Neural crest cell (in vitro differentiated cells): ENCODE results near the gene ATP6V0D1. TPM values are rescaled to one million over a fixed set of nuclear protein-coding genes. Genes with fewer than 3 reads are reported as not detected.

Experiments
- DNase-seq: peaks from one replicate; pipeline ENCODE4 v3.0.0; 2021; ENCODE audit warnings: low read depth, mixed read lengths, low spot score
- H3K27ac Mint-ChIP-seq: one replicate; pipeline ENCODE4 v1.8.0; 2021; ENCODE audit warnings: mild to moderate bottlenecking, mixed read lengths; ENCODE audit not compliant: unreplicated experiment
- H3K27me3 Mint-ChIP-seq: 2 replicates; pipeline ENCODE4 v1.8.0; 2021; ENCODE audit warnings: low read depth, mild to moderate bottlenecking, mixed read lengths
- H3K36me3 Mint-ChIP-seq: 2 replicates; pipeline ENCODE4 v1.8.0; 2021; ENCODE audit warnings: low read depth, mild to moderate bottlenecking, mixed read lengths
- H3K4me1 Mint-ChIP-seq: 2 replicates; pipeline ENCODE4 v1.8.0; 2021; ENCODE audit warnings: mixed read lengths
- H3K4me3 Mint-ChIP-seq: one replicate; pipeline ENCODE4 v1.8.0; 2021; ENCODE audit warnings: mild to moderate bottlenecking, mixed read lengths
- H3K9me3 Mint-ChIP-seq: 2 replicates; pipeline ENCODE4 v1.8.0; 2021; ENCODE audit warnings: mixed read lengths
- total RNA-seq: library from RNA; stranded (reverse); gene quantifications from 2 replicates; pipeline ENCODE4 v1.2.1, GENCODE V29; 2021
- TF ChIP-seq, protein P1 (sequence below): fragments of 200-600 bp; sonication (generic); conservative IDR thresholded peaks from 2 replicates; pipeline ENCODE4 v1.5.0; 2021; ENCODE audit warnings: antibody characterized with exemption, mild to moderate bottlenecking

ATP6V0D1 gene
- total RNA-seq, 1 donor from 2014 or later: 54.7 TPM

GRCh38 chr16:67392301-67393059 lies 88.5 kb downstream of the ATP6V0D1 start:
- Mint-ChIP-seq H3K36me3 (no peaks in the 10 kb centered on the region), H3K4me1 (peaks cover 32% of the 10 kb centered on the region), H3K27me3 (peaks cover 53% of the 10 kb centered on the region), H3K4me3 (peak overlapping the region; percentile 57), H3K9me3 (no peaks in the 10 kb centered on the region), H3K27ac (no peak overlapping the region)
- TF ChIP-seq, protein P1, sequence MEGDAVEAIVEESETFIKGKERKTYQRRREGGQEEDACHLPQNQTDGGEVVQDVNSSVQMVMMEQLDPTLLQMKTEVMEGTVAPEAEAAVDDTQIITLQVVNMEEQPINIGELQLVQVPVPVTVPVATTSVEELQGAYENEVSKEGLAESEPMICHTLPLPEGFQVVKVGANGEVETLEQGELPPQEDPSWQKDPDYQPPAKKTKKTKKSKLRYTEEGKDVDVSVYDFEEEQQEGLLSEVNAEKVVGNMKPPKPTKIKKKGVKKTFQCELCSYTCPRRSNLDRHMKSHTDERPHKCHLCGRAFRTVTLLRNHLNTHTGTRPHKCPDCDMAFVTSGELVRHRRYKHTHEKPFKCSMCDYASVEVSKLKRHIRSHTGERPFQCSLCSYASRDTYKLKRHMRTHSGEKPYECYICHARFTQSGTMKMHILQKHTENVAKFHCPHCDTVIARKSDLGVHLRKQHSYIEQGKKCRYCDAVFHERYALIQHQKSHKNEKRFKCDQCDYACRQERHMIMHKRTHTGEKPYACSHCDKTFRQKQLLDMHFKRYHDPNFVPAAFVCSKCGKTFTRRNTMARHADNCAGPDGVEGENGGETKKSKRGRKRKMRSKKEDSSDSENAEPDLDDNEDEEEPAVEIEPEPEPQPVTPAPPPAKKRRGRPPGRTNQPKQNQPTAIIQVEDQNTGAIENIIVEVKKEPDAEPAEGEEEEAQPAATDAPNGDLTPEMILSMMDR: no peak
- no peak for DNase-seq

DNA sequence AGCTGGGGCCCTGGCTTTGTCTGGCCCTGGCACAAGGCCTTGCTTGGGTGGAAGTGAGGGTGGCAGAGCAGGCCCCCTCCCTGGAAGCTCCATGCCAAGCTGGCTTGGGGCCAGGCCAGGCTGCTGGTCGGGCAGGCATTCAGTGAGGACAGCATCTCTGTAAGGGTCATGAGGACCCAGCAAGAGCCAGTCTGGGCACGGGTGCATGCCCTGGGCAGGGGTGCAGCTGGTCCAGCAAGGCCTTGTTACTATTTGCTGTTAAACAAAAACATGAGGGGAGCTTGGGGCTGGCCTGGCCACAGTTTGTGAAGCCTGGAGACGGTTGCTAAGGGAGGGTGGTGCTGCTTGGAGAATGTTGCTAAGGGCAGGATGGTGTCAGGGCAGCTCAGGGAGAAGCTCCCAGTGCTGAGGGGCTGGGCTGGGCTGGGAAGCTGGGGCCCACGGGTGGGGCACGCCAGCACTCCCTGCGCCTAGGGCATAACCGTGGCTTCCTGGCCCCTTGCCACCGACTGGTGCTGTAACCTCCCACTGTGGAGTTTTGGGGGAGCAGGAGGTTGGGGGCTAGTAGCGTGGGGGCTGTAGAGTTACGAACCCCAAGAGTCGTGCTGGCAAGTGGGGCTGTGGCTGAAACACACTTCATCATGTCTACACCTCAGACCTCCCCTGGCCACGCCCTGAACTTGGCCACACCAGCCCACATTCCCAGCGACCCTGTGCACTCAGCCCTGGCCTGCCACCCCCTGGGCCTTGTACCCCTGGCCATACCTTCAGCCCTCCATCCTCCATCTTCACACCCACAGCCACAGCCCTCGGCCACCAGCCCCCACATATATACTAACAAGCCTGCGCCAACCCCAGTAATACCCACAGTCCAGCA lies 89.3 kb downstream of the ATP6V0D1 start:
- TF ChIP-seq, protein P1: no peak
- no peak overlapping the region for H3K27ac Mint-ChIP-seq
- H3K4me3 Mint-ChIP-seq: peak overlapping the region; percentile 59

DNA sequence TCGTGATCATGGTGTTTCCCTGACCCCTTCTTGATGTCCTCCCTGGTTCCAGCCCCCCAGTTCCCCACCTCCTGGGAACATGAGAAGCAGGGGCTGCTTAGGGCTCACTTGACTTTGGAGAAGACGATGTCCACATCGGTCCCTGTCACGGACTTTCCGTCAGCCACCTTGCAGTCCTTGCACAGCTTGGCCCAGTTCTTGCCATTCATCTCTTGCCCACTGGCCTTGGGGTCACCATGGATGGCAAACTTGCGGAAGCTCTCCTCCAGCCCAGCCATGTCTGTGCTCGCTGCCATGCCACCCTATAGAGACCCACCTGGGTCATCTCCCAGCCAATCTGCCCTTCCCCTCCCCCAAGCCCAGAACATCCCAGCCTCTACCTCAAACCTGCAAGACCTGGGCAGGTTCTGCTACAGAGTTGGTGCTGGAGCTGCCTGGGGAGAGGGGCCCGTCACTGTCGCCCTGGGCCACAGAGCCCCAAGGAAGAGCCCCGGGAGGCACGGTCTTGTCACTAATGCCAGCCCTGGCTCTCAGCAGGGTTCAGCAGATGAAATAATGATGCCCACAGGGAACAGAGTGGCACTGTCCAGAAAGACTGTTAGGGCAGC lies 90.0 kb downstream of the ATP6V0D1 start:
- H3K4me3 Mint-ChIP-seq: peak overlapping the region; percentile 59
- H3K4me1 Mint-ChIP-seq: peaks cover 25% of the 10 kb centered on the region
- no peak overlapping the region for H3K27ac Mint-ChIP-seq
- H3K9me3 Mint-ChIP-seq: no peaks in the 10 kb centered on the region
- peaks cover 43% of the 10 kb centered on the region for H3K27me3 Mint-ChIP-seq
- no peak for DNase-seq
- TF ChIP-seq, protein P1: no peak
- no peaks in the 10 kb centered on the region for H3K36me3 Mint-ChIP-seq

More for the DNA sequence above, 89.3 kb downstream of the ATP6V0D1 start:
- H3K9me3 Mint-ChIP-seq: no peaks in the 10 kb centered on the region
- H3K27me3 Mint-ChIP-seq: peaks cover 48% of the 10 kb centered on the region
- no peaks in the 10 kb centered on the region for H3K36me3 Mint-ChIP-seq
- peaks cover 25% of the 10 kb centered on the region for H3K4me1 Mint-ChIP-seq
- no peak for DNase-seq

- H3K9me3 Mint-ChIP-seq: no peaks in the 10 kb centered on the region
- H3K27ac Mint-ChIP-seq: peak overlapping the region; percentile 78
- TF ChIP-seq, protein P1: no peak
- peaks cover 38% of the 10 kb centered on the region for H3K27me3 Mint-ChIP-seq
- H3K36me3 Mint-ChIP-seq: no peaks in the 10 kb centered on the region
- H3K4me3 Mint-ChIP-seq: peak overlapping the region; percentile 65
- peaks cover 18% of the 10 kb centered on the region for H3K4me1 Mint-ChIP-seq
- DNase-seq: no peak
Observed at GRCh38 chr16:67389911-67390815, 90.8 kb downstream of the ATP6V0D1 start.

DNA sequence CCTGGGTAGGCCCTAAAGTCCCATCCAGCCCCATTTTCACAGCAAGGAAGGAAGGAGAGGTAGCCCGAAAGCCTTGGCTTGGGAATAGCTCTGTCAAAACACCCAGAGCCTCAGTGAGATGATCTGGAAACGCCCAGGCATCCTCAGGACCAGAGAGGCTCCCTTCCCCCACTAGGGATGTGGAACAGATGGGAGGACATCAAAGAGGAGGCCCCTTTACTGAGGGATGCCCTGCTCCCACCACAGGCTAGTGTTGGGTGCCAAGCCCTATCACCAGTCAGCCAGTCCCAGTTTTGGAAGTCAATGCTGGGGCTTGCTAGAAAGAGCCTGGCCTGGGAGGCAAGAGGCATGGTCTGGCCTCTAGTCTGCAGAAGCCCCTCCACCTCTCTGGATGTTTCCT lies 92.4 kb downstream of the ATP6V0D1 start:
- Mint-ChIP-seq H3K27ac (no peak overlapping the region), H3K9me3 (no peaks in the 10 kb centered on the region), H3K4me1 (peaks cover 14% of the 10 kb centered on the region), H3K4me3 (peak overlapping the region; percentile 55), H3K27me3 (peaks cover 27% of the 10 kb centered on the region), H3K36me3 (no peaks in the 10 kb centered on the region)
- no peak for DNase-seq
- TF ChIP-seq, protein P1: no peak
